Spleen (tissue), 7 donors: ENCODE results near the gene RAB23.

Experiments
- CTCF ChIP-seq, 11 experiments: fragments of 200-600 bp in 7 of 11; fragments of 450-650 bp in 4 of 11; sonication (generic) in 4 of 11; IDR thresholded peaks in 8 of 11; conservative IDR thresholded peaks in 3 of 11; 1 replicate in 7 of 11; 2 replicates in 4 of 11; pipeline versions ENCODE4 v1.4.0 to v1.8.0; 2016 to 2021; ENCODE audit warnings: antibody characterized with exemption in 11 of 11, inconsistent platforms in 4 of 11, mild to moderate bottlenecking in 1 of 11
- POLR2AphosphoS5 ChIP-seq, 3 donors: sonication (generic); formaldehyde crosslinking; IDR thresholded peaks; one replicate each; pipeline ENCODE4 v1.5.1; 2017; ENCODE audit warnings: antibody characterized with exemption in 3 of 3
- donor health status: DM: no; HTN: no; CAD: no; lungs with moderate emphysema.
- donor health status: DM: no; HTN: no; CAD: no.
- donor health status: DM: no; HTN: no; CAD: no.

GRCh38 chr6:57163956-57164355 lies 58.2 kb downstream of the RAB23 start:
- no peak for TF ChIP-seq CTCF (IDR thresholded peaks at IDR 0.05 in 8 of 11, conservative IDR thresholded peaks at IDR 0.05 in 3 of 11)
- no peak for TF ChIP-seq POLR2AphosphoS5 (IDR thresholded peaks at IDR 0.05)
